GM13977 (cell line): ENCODE data around the gene ARMC2.

Experiments
- DNase-seq: peaks from one replicate; pipeline ENCODE4 v3.0.0; 2012; ENCODE audit warnings: low spot score
- CTCF ChIP-seq: IDR thresholded peaks from 2 replicates; pipeline ENCODE4 v1.5.1; 2012; ENCODE audit warnings: mild to moderate bottlenecking, control low read depth; ENCODE audit not compliant: insufficient read depth; ENCODE audit errors: extremely low read depth, missing control alignments
- in situ Hi-C: fragments of 300-500 bp; cut with MboI; formaldehyde crosslinking; loops from one replicate; pipeline ENCODE4 v1.12.0; 2022; ENCODE audit warnings: low sequenced_read_pairs, low pct_unique_long_range_greater_than_20kb, mixed read lengths, inconsistent platforms; ENCODE audit not compliant: unreplicated experiment

Gene ARMC2

GRCh38 chr6:108848116-108848868 is at the start of gene ARMC2:
ARMC2 (plus strand) TSS chr6:108848422; CDS start chr6:108854268, 5,846 bp downstream.
- peak; percentile 93 for DNase-seq
- no peak for TF ChIP-seq CTCF
- in situ Hi-C loops = no loop called here

- TF ChIP-seq CTCF = no peak
- in situ Hi-C loops = no loop called here
- DNase-seq = no peak
Measured at GRCh38 chr6:108798670-108799353, 49.4 kb upstream of the ARMC2 start.

DNA sequence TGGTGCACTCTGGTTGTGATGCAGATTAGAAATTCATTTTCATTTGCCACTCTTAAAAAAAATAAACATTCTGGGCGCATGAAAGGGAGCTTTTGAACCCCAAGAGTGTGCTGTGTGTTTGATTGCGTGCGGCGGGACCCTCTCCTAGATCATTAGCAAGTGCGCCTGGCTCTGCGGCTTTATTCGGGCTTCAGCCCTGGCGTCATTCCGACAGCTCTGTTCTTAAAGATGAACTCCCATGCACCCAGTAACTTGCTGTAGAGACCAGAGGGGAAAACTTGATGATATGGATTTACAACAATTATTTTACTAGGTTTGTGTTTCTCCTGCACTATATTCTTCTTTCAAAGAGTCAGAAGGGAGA is 48.9 kb upstream of the ARMC2 start:
- in situ Hi-C loops = no loop called here
- TF ChIP-seq CTCF = no peak
- DNase-seq = no peak

- in situ Hi-C loops = no loop called here
- DNase-seq = no peak
- TF ChIP-seq CTCF = no peak
Measured at GRCh38 chr6:108799791-108800190, 48.4 kb upstream of the ARMC2 start.

- DNase-seq = no peak
- in situ Hi-C loops = no loop called here
- TF ChIP-seq CTCF = no peak
Measured at GRCh38 chr6:108800427-108800864, 47.8 kb upstream of the ARMC2 start.

DNA sequence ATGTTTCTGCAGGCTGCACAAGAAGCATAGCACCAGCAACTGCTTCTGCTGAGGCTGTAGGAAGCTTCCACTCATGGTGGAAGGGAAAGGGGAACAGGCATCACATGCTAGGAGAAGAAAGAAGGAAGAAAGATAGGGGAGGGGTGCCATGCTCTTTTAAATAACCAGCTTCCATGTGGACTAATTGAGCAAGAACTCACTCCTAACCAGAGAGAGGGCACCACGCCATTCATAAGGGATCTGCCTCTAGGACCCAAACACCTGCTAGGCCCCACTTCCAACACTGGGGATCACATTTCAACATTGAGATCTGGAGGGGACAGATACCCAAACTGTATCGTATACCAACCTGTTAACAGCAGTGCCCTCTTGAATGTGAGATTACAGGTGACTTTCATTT is 46.9 kb upstream of the ARMC2 start:
- no peak for DNase-seq
- in situ Hi-C loops = no loop called here
- TF ChIP-seq CTCF = no peak
